HEK293T (cell line): ENCODE measurements around the gene RAC3.

ENCODE experiments used
- CTCF ChIA-PET: fragments of 350-600 bp; formaldehyde crosslinking; extraction: SDS; loops from one replicate; lab custom pipeline; 2021; ENCODE audit warnings: antibody characterized with exemption, inconsistent platforms; lab: Yijun Ruan, JAX
- POLR2A ChIA-PET: fragments of 350-600 bp; formaldehyde crosslinking; extraction: SDS; loops from one replicate; lab custom pipeline; 2020; ENCODE audit warnings: antibody characterized with exemption, inconsistent platforms; lab: Yijun Ruan, JAX
- DNase-seq: peaks from one replicate; pipeline ENCODE4 v3.0.0; 2012; ENCODE audit warnings: mixed read lengths; ENCODE audit errors: extremely low spot score
- ARNT ChIP-seq: fragments of 450-650 bp; IDR thresholded peaks from 2 replicates; pipeline ENCODE4 v1.6.1; 2017; ENCODE audit warnings: mild to moderate bottlenecking
- BHLHE40 ChIP-seq: fragments of 450-650 bp; IDR thresholded peaks from 2 replicates; pipeline ENCODE4 v1.6.1; 2016; ENCODE audit warnings: mild to moderate bottlenecking, moderate library complexity, borderline replicate concordance
- CTBP1 ChIP-seq: fragments of 450-650 bp; IDR thresholded peaks from 2 replicates; pipeline ENCODE4 v1.6.1; 2016; ENCODE audit warnings: borderline replicate concordance
- ELF4 ChIP-seq: fragments of 450-650 bp; IDR thresholded peaks from 2 replicates; pipeline ENCODE4 v1.6.1; 2017; ENCODE audit warnings: antibody characterized with exemption
- FOXA1 ChIP-seq: fragments of 450-650 bp; IDR thresholded peaks from 2 replicates; pipeline ENCODE4 v1.6.1; 2016; ENCODE audit warnings: mild to moderate bottlenecking
- FOXK2 ChIP-seq: fragments of 450-650 bp; IDR thresholded peaks from 2 replicates; pipeline ENCODE4 v1.6.1; 2016; ENCODE audit warnings: mild to moderate bottlenecking
- FOXM1 ChIP-seq: fragments of 450-650 bp; IDR thresholded peaks from 2 replicates; pipeline ENCODE4 v1.6.1; 2017; ENCODE audit warnings: mild to moderate bottlenecking, borderline replicate concordance
- HDGF ChIP-seq: fragments of 450-650 bp; IDR thresholded peaks from 2 replicates; pipeline ENCODE4 v1.6.1; 2017; ENCODE audit warnings: antibody characterized with exemption, borderline replicate concordance
- L3MBTL2 ChIP-seq: fragments of 450-650 bp; conservative IDR thresholded peaks from 2 replicates; pipeline ENCODE4 v1.6.1; 2016; ENCODE audit warnings: mild to moderate bottlenecking
- LEF1 ChIP-seq: fragments of 450-650 bp; IDR thresholded peaks from 2 replicates; pipeline ENCODE4 v1.6.1; 2017; ENCODE audit warnings: mild to moderate bottlenecking, borderline replicate concordance
- NFRKB ChIP-seq: fragments of 450-650 bp; IDR thresholded peaks from 2 replicates; pipeline ENCODE4 v1.6.1; 2016; ENCODE audit warnings: mild to moderate bottlenecking, moderate library complexity
- SP1 ChIP-seq: fragments of 450-650 bp; IDR thresholded peaks from 2 replicates; pipeline ENCODE4 v1.6.1; 2017
- SUZ12 ChIP-seq: fragments of 450-650 bp; IDR thresholded peaks from 2 replicates; pipeline ENCODE4 v1.6.1; 2016; ENCODE audit warnings: mild to moderate bottlenecking
- TARDBP ChIP-seq: fragments of 450-650 bp; IDR thresholded peaks from 2 replicates; pipeline ENCODE4 v1.6.1; 2016
- ZNF384 ChIP-seq: fragments of 450-650 bp; IDR thresholded peaks from 2 replicates; pipeline ENCODE4 v1.6.1; 2016
- TF ChIP-seq, protein P1 (sequence below): fragments of 450-650 bp; IDR thresholded peaks from 2 replicates; pipeline ENCODE4 v1.6.1; 2016

Gene RAC3

DNA sequence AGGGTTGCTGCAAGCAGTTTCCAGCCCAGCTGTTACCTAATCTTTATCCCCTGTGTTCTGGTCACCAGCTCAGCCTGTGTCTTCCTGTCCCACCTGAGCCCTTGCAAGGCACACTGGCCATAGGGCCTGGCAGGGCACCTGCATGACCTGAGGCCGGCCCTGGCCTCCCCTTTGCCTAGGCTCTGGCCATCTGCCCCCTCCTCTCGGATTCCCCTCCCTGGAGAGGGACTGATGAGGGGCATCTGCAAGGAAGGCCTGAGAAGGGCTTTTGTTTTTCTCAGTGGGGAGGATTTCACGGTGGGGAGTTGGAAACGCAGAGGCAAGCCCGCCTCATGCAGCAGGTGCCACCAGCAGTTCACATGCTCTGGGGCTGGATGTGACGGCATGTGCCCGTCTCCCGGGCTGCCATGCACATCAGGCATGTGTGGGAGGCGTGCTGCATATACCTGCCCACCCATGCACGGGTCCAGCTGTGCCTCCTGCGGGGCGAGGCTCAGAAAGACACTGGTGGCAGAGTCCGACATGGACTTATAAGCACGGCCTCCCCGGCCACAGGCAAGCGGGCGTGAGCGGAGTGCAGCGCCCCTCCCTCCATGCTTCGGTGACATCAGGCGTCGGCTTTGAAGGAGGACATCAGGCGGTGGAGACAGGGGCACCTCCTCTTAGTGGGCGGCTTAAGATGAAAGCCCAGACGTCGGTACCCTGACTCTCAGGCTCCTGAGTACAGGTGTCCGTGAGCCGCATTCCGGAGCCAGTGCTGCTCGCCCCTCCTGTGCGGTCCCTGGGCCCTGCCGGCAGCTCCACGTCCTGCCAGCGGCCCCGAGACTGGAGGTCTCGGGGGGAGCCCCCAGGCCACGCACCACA is 37.5 kb upstream of the RAC3 start:
- ChIA-PET POLR2A (no interaction called here), CTCF (no interaction called here)
- TF ChIP-seq SUZ12: no peak
- no peak for TF ChIP-seq NFRKB
- no peak for TF ChIP-seq TARDBP
- TF ChIP-seq, protein P1, sequence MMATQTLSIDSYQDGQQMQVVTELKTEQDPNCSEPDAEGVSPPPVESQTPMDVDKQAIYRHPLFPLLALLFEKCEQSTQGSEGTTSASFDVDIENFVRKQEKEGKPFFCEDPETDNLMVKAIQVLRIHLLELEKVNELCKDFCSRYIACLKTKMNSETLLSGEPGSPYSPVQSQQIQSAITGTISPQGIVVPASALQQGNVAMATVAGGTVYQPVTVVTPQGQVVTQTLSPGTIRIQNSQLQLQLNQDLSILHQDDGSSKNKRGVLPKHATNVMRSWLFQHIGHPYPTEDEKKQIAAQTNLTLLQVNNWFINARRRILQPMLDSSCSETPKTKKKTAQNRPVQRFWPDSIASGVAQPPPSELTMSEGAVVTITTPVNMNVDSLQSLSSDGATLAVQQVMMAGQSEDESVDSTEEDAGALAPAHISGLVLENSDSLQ: no peak
- no peak for TF ChIP-seq SP1
- TF ChIP-seq CTBP1: no peak
- no peak for DNase-seq

DNA sequence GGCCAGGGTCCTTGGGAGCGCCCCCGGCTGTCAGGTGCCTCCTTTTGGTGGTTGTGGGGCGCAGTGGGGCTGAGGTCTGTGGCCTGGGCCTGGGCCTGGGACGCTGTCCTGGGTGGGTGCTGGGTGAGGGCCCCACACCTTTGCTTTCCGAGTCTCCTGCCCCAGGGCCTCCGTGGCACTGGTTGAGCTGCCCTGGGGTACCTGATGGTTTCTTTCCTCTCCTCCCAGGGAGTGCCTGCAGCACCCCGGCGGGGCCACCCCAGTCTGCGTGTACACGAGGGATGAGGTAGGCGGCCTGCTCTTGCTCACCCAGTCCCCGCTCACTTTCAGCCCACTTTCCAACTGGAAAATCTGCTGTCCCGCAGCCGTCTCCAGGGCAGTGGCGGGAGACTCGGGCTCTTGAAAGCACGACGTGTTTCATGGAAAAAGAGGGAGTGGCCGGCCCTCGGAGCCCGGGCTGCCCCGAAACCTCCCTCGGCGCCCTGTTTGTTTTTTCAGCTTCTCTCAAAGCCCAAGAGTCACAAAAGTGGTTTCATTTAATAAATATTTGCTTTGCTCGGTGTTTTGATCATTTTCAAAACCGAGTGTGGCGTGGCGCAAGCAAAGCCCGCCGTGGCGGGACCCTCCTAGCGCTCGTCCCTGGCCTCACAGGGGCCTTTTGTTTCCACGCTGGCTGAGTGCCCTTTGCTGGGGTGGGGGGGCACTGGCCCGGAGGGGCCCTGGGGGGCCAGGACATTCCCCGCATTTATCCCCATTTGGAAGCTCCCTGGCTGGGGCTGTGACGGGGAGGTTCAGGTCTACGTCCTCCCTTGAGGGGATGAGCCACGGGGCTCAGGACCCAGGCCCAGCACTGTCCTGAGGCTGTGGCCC is 36.6 kb upstream of the RAC3 start:
- no peak for TF ChIP-seq FOXA1
- TF ChIP-seq NFRKB: no peak
- TF ChIP-seq FOXK2: no peak
- TF ChIP-seq FOXM1: no peak
- TF ChIP-seq HDGF: no peak
- no peak for TF ChIP-seq ZNF384
- TF ChIP-seq CTBP1: no peak
- CTCF ChIA-PET: no interaction called here
- no peak for DNase-seq
- POLR2A ChIA-PET: no interaction called here

DNA sequence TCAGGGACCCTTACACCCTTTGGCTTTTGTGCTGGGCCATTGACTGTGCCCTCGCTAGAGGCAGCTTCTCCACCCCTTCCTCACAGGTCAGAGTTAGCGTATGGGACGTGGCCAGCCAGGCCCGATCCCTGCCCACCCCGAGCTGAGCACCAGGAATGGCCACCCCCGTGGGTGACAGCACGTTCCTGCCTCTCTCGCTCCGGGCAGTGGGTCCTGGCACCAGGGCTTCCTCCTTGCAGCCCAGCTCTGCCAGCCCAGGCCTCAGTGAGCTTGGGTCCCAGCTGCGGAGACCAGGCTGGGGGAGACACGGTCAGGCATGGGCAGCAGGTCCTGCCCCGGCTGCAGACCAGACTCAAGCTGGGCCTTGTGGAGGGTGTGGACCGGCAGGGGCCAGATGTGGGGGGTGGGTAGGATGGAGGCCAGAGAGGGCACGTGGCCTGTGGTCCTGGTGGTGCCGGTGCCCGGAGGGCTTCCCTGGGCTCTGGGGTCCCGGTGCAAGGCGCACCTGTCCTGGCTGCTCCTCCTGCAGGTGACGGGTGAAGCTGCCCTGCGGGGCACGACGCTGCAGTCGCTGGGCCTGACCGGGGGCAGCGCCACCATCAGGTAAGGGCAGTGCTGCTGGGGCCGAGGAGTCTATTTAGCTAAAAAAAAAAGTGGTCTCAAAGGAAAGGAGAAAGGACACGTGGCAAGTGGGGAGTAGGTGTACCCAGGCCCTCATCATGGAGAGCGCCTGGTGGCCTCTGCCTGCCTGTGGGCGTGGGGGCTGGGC is 35.8 kb upstream of the RAC3 start:
- TF ChIP-seq NFRKB (no peak), FOXA1 (no peak), LEF1 (no peak), ELF4 (no peak), SP1 (no peak), FOXM1 (no peak), ZNF384 (no peak), CTBP1 (no peak), SUZ12 (no peak), L3MBTL2 (no peak), TARDBP (no peak), FOXK2 (no peak), HDGF (no peak), BHLHE40 (no peak), ARNT (no peak)
- TF ChIP-seq, protein P1: no peak
- ChIA-PET CTCF (no interaction called here), POLR2A (no interaction called here)
- no peak for DNase-seq

DNA sequence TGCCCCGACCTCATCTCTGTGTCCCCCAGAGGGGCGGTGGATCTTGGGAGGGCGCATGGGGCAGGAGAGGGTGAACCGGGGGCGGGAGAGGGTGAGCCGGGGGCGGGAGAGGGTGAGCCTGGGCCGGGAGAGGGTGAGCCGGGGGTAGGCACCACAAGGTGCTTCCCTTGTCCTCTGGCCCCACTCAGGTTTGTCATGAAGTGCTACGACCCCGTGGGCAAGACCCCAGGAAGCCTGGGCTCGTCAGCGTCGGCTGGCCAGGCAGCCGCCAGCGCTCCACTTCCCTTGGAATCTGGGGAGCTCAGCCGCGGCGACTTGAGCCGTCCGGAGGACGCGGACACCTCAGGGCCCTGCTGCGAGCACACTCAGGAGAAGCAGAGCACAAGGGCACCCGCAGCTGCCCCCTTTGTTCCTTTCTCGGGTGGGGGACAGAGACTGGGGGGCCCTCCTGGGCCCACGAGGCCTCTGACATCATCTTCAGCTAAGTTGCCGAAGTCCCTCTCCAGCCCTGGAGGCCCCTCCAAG is 35.2 kb upstream of the RAC3 start:
- CTCF ChIA-PET: no interaction called here
- POLR2A ChIA-PET: no interaction called here

More for the DNA sequence above, 35.2 kb upstream of the RAC3 start:
- TF ChIP-seq HDGF (no peak), LEF1 (no peak), SP1 (no peak), ZNF384 (no peak), BHLHE40 (no peak), TARDBP (no peak), ARNT (no peak), FOXK2 (no peak), CTBP1 (no peak)
- TF ChIP-seq, protein P1: no peak
- DNase-seq: no peak
